ENCODE data around the gene CTAGE8. TPM values are rescaled to one million over a fixed set of nuclear protein-coding genes. Genes with fewer than 3 reads are reported as not detected.

Gene CTAGE8, protein sequence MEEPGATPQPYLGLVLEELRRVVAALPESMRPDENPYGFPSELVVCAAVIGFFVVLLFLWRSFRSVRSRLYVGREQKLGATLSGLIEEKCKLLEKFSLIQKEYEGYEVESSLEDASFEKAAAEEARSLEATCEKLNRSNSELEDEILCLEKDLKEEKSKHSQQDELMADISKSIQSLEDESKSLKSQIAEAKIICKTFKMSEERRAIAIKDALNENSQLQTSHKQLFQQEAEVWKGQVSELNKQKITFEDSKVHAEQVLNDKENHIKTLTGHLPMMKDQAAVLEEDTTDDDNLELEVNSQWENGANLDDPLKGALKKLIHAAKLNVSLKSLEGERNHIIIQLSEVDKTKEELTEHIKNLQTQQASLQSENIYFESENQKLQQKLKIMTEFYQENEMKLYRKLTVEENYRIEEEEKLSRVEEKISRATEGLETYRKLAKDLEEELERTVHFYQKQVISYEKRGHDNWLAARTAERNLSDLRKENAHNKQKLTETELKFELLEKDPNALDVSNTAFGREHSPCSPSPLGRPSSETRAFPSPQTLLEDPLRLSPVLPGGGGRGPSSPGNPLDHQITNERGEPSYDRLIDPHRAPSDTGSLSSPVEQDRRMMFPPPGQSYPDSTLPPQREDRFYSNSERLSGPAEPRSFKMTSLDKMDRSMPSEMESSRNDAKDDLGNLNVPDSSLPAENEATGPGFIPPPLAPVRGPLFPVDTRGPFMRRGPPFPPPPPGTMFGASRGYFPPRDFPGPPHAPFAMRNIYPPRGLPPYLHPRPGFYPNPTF
- total RNA-seq: 0.51 and 1.1 TPM in 2 replicates

DNA sequence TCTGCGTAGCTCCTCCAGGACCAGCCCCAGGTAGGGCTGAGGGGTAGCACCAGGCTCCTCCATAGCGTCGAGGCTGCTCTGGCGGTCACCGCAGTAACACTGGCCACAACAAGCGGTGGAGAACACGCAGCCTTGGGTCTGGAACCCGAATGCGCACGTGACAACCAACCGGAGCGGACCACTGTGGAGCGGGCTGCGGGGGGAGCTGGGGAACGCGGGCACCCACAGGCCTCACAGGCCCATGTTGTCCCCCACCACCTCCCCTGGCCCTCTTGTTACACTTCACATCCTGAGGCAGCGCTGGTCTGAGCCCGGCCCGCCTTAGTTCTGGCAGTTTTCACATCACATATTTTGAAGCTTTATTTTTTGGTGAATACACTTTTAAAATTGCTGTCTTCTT is at the start of gene CTAGE8:
Gene CTAGE8 (minus strand): TSS at position 101 of the 400 bp plus-strand sequence. CDS start 38 bp downstream, at position 63.

DNA sequence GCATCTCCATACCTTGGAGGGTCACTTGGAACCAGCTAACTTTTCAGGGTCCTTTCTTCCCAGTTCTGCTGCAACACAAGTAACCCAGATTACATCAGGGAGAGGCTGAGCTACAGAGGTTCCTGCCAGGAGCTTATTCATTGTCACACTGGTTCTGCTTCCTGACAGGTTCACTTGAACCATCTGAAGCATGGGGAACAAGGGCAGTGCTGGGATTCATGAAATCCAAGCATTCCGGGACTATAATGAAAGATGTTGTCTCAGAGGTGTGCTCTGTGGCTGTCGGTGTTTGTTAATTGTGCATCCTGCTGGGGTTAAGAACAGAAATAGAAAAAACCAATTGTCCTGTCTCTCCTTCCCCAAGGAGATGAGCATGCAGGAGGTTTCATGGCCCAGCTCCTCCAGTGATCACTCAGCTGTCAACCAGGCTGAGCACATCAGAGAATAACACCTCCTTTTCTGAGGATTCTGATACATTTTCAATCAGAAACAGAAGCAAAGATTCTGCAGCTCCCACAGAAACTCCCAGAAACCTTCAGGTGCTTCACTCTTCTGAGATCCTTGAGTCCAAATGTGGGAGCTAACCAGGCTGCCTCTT is 42.9 kb upstream of the CTAGE8 start, which contains the start of gene OR2A1:
Gene OR2A1 (plus strand): TSS at position 548 of the 598 bp plus-strand sequence. CDS start 5,706 bp downstream, outside the sequence.

DNA sequence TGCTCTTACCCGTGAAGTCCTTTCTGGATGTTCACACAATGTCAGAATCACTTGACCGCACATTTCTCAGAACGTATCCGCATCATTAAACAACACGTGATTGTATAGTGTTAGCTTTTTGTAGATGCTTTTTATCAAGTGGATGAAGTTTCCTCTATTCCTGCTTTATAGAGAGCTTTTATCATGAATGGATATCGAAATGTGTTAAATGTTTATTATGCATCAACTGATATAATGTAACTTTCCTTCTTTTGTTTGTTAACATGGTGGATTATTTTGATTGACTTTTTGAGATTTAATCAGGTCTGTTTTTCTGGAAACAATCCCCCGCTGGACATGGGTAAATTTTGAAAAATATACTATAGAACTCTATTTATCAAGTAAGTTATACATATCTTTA is 4.4 kb downstream of the CTAGE8 start, which contains the start of gene OR2A7:
Gene OR2A7 (minus strand): TSS at position 101 of the 400 bp plus-strand sequence. CDS start 5,164 bp downstream, outside the sequence.

GRCh38 chr7:144239365-144239764 is 29.7 kb downstream of the CTAGE8 start, which contains the start of gene OR2A42:
TSS of gene OR2A42 (minus strand) at chr7:144239605. CDS start at chr7:144232843, 6,762 bp downstream.

Other genes with a start within 250 kb of the CTAGE8 start
- not detected in 2 replicates for gene OR2A5, start 220.3 kb downstream of the CTAGE8 start, total RNA-seq
- gene OR2A25, start 199.5 kb downstream of the CTAGE8 start, total RNA-seq: not detected in 2 replicates
- not detected in 2 replicates for gene OR2A12, start 183.0 kb downstream of the CTAGE8 start, total RNA-seq
- not detected in 2 replicates for gene OR2A2, start 159.7 kb downstream of the CTAGE8 start, total RNA-seq
- not detected in 2 replicates for gene OR2A14, start 146.1 kb downstream of the CTAGE8 start, total RNA-seq
- 1.4 and 1.5 TPM in 2 replicates for gene CTAGE4, start 85.8 kb downstream of the CTAGE8 start, total RNA-seq
- 4.0 and 7.8 TPM in 2 replicates for gene ARHGEF35, start 73.5 kb downstream of the CTAGE8 start, total RNA-seq
- gene OR2A42, start 29.7 kb downstream of the CTAGE8 start, total RNA-seq: not detected in 2 replicates
- gene OR2A7, start 4.5 kb downstream of the CTAGE8 start, total RNA-seq: 2.5 and 2.7 TPM in 2 replicates
- not detected in 2 replicates for gene OR2A1, start 43.1 kb upstream of the CTAGE8 start, total RNA-seq
- gene ARHGEF5, start 86.1 kb upstream of the CTAGE8 start, total RNA-seq: 34.1 and 40.6 TPM in 2 replicates
- gene NOBOX, start 134.4 kb upstream of the CTAGE8 start, total RNA-seq: not detected in 2 replicates

Measured in airway epithelial cell (primary cell).